HG03175 (cell line): ENCODE measurements around the gene PLCL1.

Source experiments
- ATAC-seq: cut with Tn5 transposase; IDR thresholded peaks from one replicate; pipeline ENCODE4 v1.9.1; 2021; ENCODE audit warnings: mild to moderate bottlenecking, moderate library complexity; ENCODE audit not compliant: unreplicated experiment

The PLCL1 gene

DNA sequence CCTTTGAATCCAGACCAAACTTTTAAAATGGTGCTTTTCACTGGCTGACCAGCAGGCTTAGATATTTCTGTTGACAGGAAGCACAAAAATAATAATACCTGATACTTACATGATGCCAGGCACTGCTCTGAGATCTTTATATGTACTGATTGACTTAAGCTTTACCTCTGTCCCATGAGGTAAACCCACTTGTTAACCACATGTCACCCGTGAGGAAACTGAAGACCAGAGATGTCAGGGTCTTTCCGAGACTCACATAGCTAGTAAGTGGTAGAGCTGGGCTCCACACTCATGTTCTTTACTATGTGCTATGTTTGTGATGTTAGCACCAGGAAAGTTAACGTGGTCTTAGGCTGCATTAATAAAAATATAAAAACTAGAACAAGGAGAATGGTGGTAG lies 297.7 kb downstream of the PLCL1 start:
- no peak for ATAC-seq

DNA sequence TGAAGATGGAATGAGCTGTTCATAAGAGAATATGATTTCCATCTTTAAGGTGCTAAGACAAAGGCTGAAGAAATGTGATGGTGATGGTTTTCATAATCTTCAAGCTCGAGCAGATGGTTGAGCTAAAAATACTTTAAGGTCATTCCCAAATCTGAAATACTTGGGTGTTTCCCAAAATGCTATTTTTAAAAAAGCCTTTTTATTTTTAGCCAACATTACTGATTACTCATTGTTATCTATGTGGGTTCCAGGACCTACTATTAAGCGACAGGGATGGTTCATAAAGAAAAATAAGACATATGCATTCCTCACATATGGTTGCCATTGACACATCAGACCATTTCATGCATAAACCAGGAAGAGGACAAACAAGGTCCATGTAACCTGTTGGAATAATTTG lies 298.5 kb downstream of the PLCL1 start:
- no peak for ATAC-seq

DNA sequence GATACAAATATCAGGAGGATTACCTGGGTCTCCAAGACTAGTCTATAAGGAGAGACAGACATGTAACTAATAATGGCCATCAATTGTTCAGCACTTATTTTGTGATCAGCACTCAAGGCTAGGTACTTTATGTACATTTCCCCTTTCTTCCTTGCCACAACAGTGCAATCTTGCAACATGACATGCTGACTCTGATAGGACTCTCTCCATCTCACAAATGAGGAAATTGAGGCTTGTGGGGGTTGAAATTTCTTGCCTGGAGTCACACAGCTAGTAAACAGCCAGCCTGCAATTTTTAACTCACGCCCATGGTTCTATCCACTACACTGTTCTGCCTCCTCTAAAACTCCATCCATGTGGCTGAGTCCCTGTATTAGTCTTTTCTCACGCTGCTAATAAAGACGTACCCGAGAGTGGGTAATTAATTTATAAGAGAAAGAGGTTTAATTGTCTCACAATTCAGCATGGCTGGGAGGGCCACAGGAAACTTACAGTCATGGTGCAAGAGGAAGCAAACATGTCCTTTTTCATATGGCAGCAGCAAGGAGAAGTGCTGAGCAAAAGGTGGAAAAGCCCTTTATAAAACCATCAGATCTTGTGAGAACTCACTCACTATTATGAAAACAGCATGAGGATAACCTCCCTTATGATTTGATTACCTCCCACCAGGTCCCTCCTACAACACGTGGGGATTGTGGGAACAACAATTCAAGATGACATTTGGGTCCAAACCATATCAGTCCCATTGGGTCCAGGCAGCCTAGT lies 302.4 kb downstream of the PLCL1 start:
- no peak for ATAC-seq

DNA sequence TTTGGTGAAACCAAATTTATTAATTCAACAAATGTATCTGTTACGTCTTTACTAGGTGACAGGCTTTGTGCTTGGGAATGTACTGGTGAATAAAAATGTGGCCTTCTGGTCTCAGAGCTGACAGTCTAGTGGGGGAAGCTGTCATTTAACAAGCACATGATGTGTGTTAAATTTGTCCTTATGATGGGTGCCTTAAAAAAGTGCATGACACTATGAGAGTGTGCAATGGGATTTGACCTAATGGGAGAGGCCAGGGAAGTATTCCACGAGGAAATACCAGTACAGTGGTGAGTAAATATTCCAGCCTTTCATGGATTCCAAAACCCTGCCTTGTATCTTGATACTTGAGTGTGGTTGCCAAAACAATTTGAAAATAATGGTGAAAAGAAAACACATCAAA lies 308.9 kb downstream of the PLCL1 start:
- ATAC-seq: no peak

DNA sequence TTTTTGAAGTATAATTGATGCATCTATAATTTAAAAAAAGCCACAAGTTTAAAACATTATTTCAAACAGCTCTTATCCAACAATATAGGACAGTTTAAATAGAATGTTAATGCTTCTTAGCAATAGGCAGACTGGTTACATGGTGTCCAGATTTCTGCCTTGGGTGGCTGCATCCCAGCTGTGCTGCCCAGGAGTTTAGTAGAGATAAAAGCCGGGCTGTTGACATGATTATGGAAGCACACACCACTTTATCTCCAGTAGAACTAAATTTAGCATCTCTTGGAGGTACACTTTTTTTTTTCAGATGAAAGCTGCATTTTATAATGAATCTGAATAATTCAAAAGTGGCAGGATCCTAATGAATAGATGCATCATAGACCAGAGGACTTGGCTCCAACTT lies 309.7 kb downstream of the PLCL1 start:
- ATAC-seq: no peak

DNA sequence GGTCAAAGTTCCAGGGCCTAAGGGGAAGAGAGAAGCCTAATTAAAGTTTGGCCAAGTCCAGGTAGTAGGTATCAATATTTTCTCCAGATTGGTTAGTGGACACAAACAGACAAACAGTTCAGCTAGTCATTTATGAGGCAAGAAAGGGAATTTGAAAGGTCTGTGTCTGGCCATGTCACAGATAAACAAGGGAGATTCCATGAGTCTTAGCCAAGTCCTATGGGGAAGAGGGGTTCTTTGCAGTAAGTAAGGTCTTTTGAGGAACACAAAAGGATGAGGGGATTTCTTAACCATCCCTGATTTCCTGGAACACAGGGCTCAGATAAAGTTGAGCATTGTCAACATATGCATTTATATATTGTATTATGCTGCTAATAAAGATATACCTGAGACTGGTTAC lies 310.8 kb downstream of the PLCL1 start:
- no peak for ATAC-seq

DNA sequence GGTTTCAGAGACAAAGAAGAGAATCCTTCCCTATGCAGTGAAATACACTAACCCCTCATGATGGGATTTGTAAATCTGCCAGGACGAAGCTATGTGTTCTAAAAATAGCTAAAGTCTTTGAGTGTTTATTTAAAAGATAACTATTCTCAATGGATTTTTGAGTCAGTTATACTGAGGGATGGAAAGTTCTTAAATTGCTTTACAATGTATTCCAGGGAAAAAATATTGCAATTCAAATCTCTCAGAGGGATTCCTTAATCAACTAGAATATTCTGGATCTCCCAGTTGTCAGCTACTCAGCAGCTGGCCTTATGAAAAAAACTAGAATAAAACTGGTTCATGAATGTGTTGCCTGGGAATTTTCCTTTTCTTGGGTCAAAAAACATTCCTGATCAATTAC lies 312.4 kb downstream of the PLCL1 start:
- no peak for ATAC-seq

DNA sequence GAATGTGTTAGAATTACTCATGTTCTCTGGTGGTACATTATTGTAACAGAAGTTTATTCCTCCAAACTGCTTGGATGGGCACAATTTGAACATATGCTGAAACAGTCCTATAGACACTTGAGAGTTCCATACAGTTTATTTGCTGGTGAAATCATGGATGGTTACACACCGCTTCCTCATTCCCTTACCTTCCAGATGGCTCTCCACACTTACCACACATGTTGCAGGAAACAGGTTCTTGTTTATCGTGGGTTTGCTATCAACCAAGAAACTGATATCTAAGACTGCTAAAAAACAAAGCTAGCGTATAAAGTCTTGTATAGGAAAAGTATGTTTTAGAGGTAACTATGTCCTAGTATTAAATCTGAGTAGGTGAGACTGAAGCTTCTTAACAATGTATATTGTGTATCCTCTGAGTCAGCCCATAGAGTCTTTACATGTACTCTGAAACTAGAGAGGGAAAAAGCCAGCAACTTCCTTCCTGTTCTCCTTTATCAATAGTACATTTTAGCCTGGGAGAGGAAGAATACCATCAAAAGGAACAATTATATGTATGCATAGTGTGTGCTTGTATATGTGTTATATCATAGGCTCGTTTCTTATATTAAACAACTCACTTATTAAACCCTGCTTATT lies 313.1 kb downstream of the PLCL1 start:
- no peak for ATAC-seq

DNA sequence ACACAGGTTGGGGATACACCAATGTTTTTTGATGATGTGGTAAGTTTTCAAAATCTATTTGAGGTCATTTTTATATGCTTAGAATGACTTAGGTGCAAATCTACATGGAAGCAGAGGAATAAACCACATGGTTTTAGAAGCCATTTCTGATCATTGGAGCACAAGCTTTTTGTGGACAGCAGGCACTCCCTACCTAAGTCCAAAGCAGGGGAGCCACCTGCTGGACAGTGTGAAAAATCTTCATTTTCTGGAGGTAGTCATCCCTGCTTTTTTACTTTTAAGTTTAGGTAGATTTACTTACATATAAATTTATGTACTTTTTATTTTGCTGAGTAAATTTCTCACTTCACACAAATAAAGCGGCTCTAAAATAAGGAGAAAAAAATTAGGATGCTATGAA lies 323.2 kb downstream of the PLCL1 start:
- ATAC-seq: peak; percentile 70

DNA sequence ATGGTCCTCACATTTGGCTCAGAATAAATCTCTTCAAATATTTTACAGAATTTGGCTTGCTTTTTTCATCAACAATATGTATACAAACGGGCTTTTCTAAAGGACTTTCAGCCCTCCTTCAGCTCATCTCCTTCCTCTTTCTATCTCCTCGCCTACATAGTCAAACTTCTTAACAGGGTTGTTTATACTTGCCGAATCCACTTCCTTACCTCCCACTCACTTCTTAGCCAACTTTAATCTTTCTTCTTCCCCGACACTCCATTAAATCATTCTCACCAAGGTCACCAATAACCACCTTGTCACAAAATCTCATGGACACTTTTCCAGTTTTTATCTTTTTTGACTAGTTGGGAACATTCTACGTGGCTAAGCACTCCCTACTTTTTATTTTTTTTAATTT lies 325.2 kb downstream of the PLCL1 start:
- ATAC-seq: no peak

DNA sequence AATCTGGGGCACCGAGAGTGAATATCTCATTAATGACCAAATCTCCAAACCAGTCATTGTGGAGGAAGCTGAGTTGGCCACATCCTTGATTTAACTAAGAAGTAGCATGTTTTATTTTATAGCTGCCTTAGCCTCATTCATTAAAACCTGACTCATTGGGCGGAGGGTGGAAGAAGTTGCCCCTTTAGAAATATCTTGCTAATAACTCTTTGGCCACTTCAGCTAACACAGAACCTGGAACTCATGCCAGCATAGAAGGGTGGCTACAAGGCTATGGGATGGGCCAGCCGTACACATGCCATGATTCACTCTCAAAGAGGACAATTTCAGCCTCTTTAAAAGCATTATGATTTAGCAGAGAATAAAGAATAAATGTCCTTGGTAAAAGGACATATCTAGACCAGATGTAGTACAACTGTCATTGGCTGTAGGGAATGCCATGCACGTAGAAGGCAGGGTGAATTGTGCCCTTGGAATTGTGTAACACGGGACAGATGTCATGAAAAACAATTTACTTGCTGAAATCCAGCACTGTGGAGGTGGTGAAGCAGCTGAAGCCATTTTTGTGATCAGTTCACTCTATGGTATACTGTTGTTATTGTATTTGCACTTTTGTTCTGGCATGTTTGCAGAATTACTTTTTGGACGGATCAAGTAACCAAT lies 330.0 kb downstream of the PLCL1 start:
- ATAC-seq: no peak

DNA sequence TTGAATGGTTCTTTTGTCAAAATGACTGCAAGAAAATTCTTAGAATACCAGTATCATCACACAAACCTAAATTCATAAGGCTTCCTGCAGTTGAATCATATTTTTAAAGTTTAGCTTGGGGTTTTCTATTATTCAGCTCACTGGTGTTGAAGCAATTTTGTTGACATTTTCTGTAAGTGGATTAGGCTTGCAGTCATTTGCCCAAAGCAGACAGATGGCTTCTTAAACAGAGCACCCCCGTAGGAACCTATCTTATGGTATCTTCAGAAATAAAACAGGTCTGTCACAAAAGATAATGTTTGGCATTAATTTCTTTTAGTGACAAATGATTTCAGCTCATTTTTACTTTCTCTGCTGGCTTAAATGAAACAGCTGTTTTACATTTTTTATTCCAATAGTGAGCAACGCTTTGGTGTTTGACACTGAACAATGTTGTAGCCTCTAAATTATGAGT lies 331.1 kb downstream of the PLCL1 start:
- no peak for ATAC-seq

DNA sequence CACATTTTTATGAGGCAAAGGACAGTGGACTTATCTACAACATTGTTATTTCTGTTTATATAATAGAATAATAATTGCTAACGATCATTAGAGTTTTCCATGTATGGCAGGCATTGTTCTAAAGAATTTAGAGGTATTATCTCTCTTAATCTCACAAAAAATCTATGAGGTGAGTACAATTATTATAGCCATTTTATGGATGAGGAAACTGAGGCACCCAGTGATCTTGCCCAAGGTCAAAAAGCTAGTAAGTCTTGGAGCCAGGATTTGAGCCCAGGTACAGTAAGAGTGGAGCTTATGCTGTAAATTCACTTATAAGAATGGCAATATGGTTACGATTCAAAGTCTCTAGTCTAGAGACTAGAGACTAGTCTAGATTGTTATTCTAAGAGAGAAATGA lies 331.7 kb downstream of the PLCL1 start:
- no peak for ATAC-seq

DNA sequence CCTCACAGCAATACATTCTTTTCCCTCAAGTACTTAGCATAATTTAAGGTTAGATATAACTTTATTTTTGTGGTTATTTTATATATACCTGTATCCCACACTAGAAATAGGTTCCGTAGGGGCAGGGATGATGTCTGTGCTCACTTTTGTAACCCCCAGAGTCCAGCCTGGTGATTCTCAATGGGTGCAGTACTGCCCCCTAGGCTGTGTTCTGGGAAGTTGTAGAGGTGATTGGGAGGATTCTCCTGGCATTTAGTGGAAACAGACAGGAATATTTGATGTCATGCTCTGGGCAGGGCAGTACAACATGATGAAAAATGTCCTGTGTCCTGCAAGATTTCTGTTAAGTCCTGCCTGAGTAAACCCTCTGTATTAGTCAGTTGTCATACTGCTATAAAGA lies 333.3 kb downstream of the PLCL1 start:
- no peak for ATAC-seq

DNA sequence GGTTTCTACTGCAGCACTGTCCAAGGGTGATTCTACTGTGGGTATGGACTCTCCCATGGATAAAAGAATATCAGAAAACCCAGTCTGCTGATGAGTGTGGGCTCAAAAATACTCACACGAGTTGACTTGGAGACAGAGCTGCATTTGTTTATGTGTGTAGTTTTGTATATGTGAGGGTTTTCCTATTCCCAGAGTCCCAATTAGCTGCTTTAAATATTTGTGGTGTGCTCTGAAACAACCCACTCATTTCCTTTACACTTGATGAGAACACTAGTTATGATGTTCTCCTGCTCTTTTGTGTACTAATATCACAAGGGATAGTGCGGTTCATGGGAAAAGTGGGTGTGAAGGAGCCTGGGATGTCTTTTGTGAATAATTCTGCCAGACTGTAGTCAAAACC lies 337.3 kb downstream of the PLCL1 start:
- ATAC-seq: no peak

DNA sequence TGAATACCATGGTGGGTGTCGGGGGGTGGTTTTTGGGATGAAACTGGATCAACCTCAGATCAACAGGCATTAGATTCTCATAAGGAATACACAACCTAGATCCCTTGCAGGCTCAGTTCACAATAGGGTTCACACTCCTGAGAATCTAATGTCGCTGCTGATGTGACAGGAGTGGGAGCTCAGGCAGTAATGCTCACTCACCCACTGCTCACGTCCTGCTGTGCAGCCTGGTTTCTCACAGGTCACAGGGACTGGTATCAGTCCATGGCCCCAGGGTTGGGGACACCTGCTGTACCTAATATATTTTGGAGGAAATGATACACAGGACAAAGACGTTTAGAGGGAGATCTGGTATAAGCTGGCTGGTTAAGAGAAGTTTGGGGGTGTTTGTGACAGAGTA lies 338.8 kb downstream of the PLCL1 start:
- ATAC-seq: no peak

DNA sequence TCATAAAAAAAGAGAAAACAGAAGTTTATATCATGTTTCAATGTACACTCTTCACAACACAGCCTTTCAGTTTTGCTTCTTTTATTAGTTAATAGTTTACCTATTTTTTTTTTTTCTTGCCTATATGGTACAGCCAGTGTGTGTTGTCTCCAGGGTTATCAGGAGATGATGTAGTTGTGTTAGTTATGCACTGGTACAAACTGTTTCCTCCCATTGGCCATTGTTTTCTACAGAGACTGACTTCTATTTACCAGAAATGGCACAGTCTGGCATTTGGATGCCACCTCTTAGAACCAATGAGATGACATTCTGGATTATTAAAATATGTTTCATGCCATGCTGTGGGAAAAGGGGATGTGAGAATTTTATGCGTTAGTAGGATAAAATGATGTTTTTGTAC lies 339.4 kb downstream of the PLCL1 start:
- ATAC-seq: no peak

DNA sequence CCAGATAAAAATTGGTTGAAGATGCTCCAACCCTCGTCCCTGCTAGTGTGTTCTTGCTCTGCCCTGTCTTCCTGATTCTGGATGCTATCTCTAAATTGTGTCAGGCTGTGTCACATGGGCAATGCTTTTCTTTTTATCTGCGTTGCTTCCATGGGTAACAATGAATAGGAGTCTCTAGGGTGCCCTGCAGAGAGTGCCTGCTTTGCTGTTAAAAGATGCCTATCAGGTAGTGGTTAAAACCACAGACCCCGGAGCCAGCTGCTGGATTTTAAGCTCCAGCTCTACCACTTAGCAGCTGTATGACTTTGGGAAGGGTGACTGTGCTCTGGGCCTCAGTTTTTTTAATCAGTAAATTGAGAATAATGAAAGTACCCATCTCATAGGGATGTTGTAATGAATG lies 340.3 kb downstream of the PLCL1 start:
- no peak for ATAC-seq

DNA sequence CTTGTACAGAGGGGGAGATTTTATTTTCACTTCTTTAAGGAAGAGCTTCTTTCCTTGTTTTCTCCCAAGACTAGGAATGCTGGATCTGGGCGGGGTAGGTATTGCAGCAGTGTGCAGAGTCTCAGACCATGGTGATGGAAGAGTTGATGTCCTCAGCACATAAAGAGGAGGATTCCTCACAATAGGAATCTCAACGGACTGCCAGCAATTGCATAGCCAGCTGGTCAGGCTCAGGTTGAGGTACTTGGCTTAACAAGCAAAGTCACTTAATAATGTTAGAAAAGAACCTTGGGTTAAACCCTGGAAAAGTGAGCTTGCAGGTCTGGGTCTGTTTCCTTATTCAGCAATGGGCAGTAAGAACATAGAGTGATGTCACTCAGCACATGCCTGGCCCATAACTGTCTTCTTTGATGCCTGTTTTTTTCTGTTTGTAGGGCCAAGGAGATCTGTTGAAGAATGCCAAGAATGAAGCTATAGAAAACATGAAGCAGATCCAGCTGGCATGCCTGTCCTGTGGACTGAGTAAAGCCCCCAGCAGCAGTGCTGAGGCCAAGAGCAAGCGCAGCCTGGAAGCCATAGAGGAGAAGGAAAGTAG lies 342.1 kb downstream of the PLCL1 start:
- no peak for ATAC-seq

DNA sequence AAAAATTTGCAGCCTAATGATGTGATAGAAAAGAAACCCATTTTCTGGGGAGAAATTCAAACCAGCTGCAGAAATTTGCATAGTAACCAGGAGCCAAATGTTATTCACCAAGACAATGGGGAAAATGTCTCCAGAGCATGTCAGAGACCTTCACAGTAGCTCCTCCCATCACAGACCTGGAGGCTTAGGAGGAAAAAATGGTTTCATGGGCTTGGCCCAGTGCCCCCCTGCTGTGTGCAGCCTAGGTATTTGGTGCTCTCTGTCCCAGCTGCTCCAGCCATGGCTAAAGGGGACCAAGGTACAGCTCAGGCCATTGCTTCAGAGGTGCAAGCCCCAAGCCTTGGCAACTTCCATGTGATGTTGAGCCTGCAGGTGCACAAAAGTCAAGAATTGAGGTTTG lies 352.9 kb downstream of the PLCL1 start:
- ATAC-seq: no peak

DNA sequence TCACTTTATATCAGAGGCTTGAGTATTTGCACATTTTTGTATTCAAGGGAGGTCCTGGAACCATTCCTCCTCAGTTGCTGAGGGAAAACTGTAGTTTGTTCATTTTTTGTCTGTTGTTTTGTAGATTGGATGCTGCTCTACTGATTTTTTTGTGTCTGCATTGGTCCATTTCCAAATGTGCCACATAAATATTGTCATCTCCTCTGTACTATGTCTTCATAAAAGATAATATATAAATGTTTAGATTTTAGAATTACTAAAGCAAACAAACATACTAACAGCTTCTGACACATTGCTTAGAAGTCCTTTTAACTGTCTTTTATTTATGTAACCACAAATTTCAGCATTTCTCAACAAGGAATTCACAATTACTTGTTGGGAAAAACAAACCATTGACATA lies 356.8 kb downstream of the PLCL1 start:
- ATAC-seq: no peak

DNA sequence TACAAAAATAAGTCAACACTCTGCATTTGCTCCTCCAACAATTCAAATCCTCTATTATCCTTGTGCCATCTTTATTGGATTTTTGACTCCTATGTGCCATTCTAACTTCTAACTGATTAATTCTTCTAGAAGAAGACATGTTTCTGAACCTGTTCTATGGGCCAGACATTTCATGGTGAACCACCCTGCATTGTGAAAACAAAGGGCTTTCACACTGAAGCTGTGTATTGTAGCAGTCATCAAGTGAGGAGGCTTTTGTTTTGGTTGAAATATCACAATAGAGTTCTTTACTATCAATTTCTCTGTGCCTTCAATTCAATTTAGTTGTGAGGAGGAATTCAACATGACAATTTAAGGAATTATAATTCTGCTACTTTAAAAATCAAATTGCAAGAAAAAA lies 357.9 kb downstream of the PLCL1 start:
- no peak for ATAC-seq
